Kidney (tissue), 14 donors: ENCODE data around the gene R3HDML. TPM values are rescaled to one million over a fixed set of nuclear protein-coding genes. Genes with fewer than 3 reads are reported as not detected.
A peak's percentile ranks its signal among the peaks of the same experiment; 100 is the strongest.

ENCODE experiments used
- DNase-seq, 5 donors: peaks; one replicate each; pipeline ENCODE4 v3.0.0-alpha.2; 2013 to 2020
- FAIRE-seq: peaks from 2 replicates; lab custom pipeline; 2012; peaks lifted over from hg19 to GRCh38; lab: Jason Lieb, UNC
- H3K27ac ChIP-seq, 2 donors: one replicate each; pipeline ENCODE4 v1.7.0; 2013; ENCODE audit warnings: low read depth in 2 of 2, low read length in 2 of 2, inconsistent platforms in 1 of 2
- H3K27me3 ChIP-seq: one replicate; pipeline ENCODE4 v1.7.1; 2013; ENCODE audit warnings: low read length, inconsistent platforms; ENCODE audit not compliant: control insufficient read depth, insufficient read depth
- H3K36me3 ChIP-seq, 3 donors: one replicate each; pipeline versions ENCODE4 v1.7.0 to v1.7.1; 2013; ENCODE audit warnings: low read length in 3 of 3, control low read depth in 1 of 3, inconsistent platforms in 1 of 3; ENCODE audit not compliant: insufficient read depth in 3 of 3, control insufficient read depth in 2 of 3
- H3K4me1 ChIP-seq, 3 donors: one replicate each; pipeline versions ENCODE4 v1.7.0 to v1.7.1; 2013; ENCODE audit warnings: low read length in 3 of 3, inconsistent platforms in 1 of 3, low read depth in 1 of 3; ENCODE audit not compliant: control insufficient read depth in 2 of 3, insufficient read depth in 2 of 3
- H3K4me3 ChIP-seq, 3 donors: one replicate each; pipeline versions ENCODE4 v1.7.0 to v1.8.1; 2013; ENCODE audit warnings: low read length in 3 of 3, control low read depth in 1 of 3, inconsistent platforms in 1 of 3
- H3K9ac ChIP-seq, 3 donors: one replicate each; pipeline versions ENCODE4 v1.7.0 to v1.7.1; 2013; ENCODE audit warnings: low read length in 3 of 3, control low read depth in 1 of 3, inconsistent platforms in 1 of 3
- H3K9me3 ChIP-seq, 3 donors: one replicate each; pipeline versions ENCODE4 v1.7.0 to v1.7.1; 2013; ENCODE audit warnings: low read length in 3 of 3, control low read depth in 1 of 3, inconsistent platforms in 1 of 3; ENCODE audit not compliant: control insufficient read depth in 2 of 3, insufficient read depth in 1 of 3
- CTCF ChIP-seq: IDR thresholded peaks from 3 replicates; pipeline ENCODE4 v1.5.1; 2012; ENCODE audit warnings: mild to moderate bottlenecking, moderate library complexity, borderline replicate concordance; ENCODE audit not compliant: insufficient read depth; ENCODE audit errors: extremely low read depth
- intact Hi-C: fragments of 100-400 bp; cut with DNase I; formaldehyde crosslinking; loops from one replicate; pipeline ENCODE4 v1.11.1; 2022
- polyA plus RNA-seq: library from polyadenylated mRNA; stranded (reverse); fragments of 350-450 nt; fragmentation: Illumina TruSeq; extraction: RNeasy Lipid Tissue Mini Kit (QIAGEN cat#74804); gene quantifications from one replicate; pipeline ENCODE4 v1.2.3, GENCODE V29; 2014; ENCODE audit warnings: low read depth, low replicate concordance; ENCODE audit not compliant: insufficient read depth
- total RNA-seq: library from RNA; stranded (reverse); fragmentation: NEBNext Ultra II Directional; extraction: Animal tissue kit (Norgen Biotek cat#: 25700); gene quantifications from one replicate; pipeline ENCODE4 v1.2.1, GENCODE V29; 2021
- donor health status: control.
- donor health status: control.
- donor health status: control.
- donor health status: control.
- donor health status: control.
- donor health status: DM: yes; HTN: yes; CAD: no.
- donor health status: Normal renal cell carcinoma (clear cell type).

Gene R3HDML
- total and polyA plus RNA-seq, 2 donors from 2014 or later = not detected

DNA sequence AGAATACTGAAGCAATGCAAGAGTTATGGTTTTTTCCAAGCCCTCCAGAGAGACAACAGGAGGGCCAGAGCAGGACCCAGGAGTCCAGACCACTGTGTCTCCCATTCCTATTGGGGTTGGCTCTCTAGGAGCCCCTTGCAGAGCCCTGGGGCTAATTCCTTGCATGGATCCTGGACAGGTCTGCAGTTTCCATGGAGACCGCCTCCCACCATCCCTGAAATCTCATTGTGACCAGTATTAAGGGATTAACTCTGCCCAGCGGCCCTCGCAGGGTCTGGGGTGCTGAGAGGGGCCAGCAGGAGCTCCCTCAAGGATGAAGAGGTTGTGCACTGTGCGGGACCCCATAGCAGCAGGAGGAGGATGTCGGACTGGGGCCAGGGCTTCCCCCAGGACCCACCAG lies 53.4 kb downstream of the R3HDML start:
- Histone ChIP-seq H3K4me1 (peaks cover 0 to 11% (median 5%) of the 10 kb centered on the region in 3 donors), H3K27me3 (no peaks in the 10 kb centered on the region), H3K4me3 (no peak overlapping the region), H3K9ac (no peak overlapping the region), H3K36me3 (peaks cover 0 to 8% (median 0%) of the 10 kb centered on the region in 3 donors), H3K27ac (no peak overlapping the region), H3K9me3 (no peaks in the 10 kb centered on the region)
- DNase-seq (no peak), FAIRE-seq (no peak)
- no peak for TF ChIP-seq CTCF
- intact Hi-C loops = no loop called here

- no peak for DNase-seq
- peaks cover 0 to 8% (median 0%) of the 10 kb centered on the region in 3 donors for H3K36me3 ChIP-seq
- intact Hi-C loops = no loop called here
- no peaks in the 10 kb centered on the region for H3K27me3 ChIP-seq
- peak overlapping the region in 1 of 2 donors; percentile 65 for H3K27ac ChIP-seq
- H3K4me3 ChIP-seq = peak overlapping the region in 2 of 3 donors; percentile 35 to 48
- no peak for TF ChIP-seq CTCF
- no peaks in the 10 kb centered on the region for H3K9me3 ChIP-seq
- peaks cover 0 to 11% (median 5%) of the 10 kb centered on the region in 3 donors for H3K4me1 ChIP-seq
- no peak for FAIRE-seq
- H3K9ac ChIP-seq = no peak overlapping the region
These were observed 55.4 kb downstream of the R3HDML start for GRCh38 chr20:44392088-44392775.

DNA sequence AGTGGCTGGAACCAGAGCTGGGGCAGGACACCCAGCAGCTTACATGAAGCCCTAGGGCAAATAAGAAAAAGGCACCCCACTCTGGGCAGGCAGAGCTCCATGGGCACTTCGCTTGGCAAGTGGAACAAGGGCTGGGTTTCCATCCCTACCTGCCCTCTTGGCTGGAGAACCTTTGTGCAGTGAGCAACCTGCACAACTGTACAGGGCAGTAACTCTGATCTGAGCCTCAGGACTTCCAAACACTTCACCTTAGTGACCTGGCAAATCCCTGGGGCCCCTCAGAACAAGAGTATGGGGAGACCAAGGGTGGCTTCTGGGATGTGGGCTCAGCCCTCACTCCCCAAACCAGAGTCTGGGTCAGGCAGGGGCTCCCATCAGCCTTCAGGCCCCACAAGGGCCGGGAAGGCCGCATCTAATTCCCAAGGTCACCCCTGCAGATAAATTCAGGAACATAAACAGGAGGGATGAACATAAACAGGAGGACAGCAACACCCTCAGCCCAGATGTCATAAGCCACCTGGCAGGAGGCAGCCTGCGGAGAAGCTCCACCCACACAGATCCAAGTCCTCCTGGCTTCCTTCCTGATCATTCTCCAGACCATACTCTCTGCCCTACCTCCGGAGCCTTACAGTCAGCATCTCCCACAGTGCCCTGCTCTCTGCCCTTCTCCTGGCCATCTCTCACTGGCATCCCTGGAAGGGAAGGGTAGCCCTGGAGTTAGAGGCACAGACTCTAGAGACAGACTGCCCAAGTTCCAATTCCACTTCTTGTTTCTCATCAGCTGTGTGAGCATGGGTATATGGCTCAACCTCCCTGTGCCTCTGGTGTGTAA lies 56.1 kb downstream of the R3HDML start:
- no peak for TF ChIP-seq CTCF
- FAIRE-seq = no peak
- peaks cover 0 to 8% (median 0%) of the 10 kb centered on the region in 3 donors for H3K36me3 ChIP-seq
- no peak for DNase-seq
- no peak overlapping the region for H3K9ac ChIP-seq
- peaks cover 0 to 11% (median 5%) of the 10 kb centered on the region in 3 donors for H3K4me1 ChIP-seq
- no peaks in the 10 kb centered on the region for H3K9me3 ChIP-seq
- H3K27ac ChIP-seq = peak overlapping the region; percentile 44 to 76
- peak overlapping the region in 2 of 3 donors; percentile 62 to 76 for H3K4me3 ChIP-seq
- no peaks in the 10 kb centered on the region for H3K27me3 ChIP-seq
- intact Hi-C loops = no loop called here
